Astrocyte (in vitro differentiated cells and primary cell): ENCODE results near the gene CCDC177. TPM values are rescaled to one million over a fixed set of nuclear protein-coding genes. Genes with fewer than 3 reads are reported as not detected.

Source experiments
- DNase-seq: peaks from one replicate; pipeline ENCODE4 v3.0.0-alpha.2; 2010; ENCODE audit warnings: low read depth
- FAIRE-seq: peaks from 2 replicates; lab custom pipeline; 2011; peaks lifted over from hg19 to GRCh38; lab: Jason Lieb, UNC
- H2AFZ ChIP-seq: 2 replicates; pipeline ENCODE4 v1.6.0; 2012; ENCODE audit warnings: low read depth, low read length, inconsistent platforms
- H3K27ac ChIP-seq: 2 replicates; pipeline ENCODE4 v1.5.1; 2011; ENCODE audit warnings: low read depth, low read length, inconsistent platforms
- H3K27me3 ChIP-seq: 2 replicates; pipeline ENCODE4 v1.6.0; 2011; ENCODE audit warnings: low read length, inconsistent platforms; ENCODE audit not compliant: insufficient read depth
- H3K36me3 ChIP-seq: 2 replicates; pipeline ENCODE4 v1.5.1; 2011; ENCODE audit warnings: low read length, inconsistent platforms; ENCODE audit not compliant: insufficient read depth
- H3K4me1 ChIP-seq: 2 replicates; pipeline ENCODE4 v1.5.1; 2011; ENCODE audit warnings: low read length, inconsistent platforms; ENCODE audit not compliant: insufficient read depth
- H3K4me2 ChIP-seq: 2 replicates; pipeline ENCODE4 v1.6.0; 2012; ENCODE audit warnings: low read length, inconsistent platforms
- H3K4me3 ChIP-seq: 2 replicates; pipeline ENCODE4 v1.5.1; 2011; ENCODE audit warnings: low read depth, mild to moderate bottlenecking, low read length, inconsistent platforms; ENCODE audit not compliant: insufficient read depth
- H3K79me2 ChIP-seq: 2 replicates; pipeline ENCODE4 v1.6.0; 2012; ENCODE audit warnings: mild to moderate bottlenecking, low read length, inconsistent platforms; ENCODE audit not compliant: insufficient read depth
- H3K9ac ChIP-seq: 2 replicates; pipeline ENCODE4 v1.6.0; 2012; ENCODE audit warnings: mild to moderate bottlenecking, low read length, inconsistent platforms
- H3K9me3 ChIP-seq: 2 replicates; pipeline ENCODE4 v1.5.1; 2012; ENCODE audit warnings: low read depth, mild to moderate bottlenecking, low read length, inconsistent platforms; ENCODE audit not compliant: insufficient read depth
- H4K20me1 ChIP-seq: 2 replicates; pipeline ENCODE4 v1.6.0; 2012; ENCODE audit warnings: low read length, inconsistent platforms; ENCODE audit not compliant: insufficient read depth
- H3K27ac Mint-ChIP-seq: one replicate; pipeline ENCODE4 v1.8.0; 2021; ENCODE audit warnings: mild to moderate bottlenecking, mixed read lengths; ENCODE audit not compliant: unreplicated experiment
- H3K27me3 Mint-ChIP-seq: one replicate; pipeline ENCODE4 v1.8.0; 2021; ENCODE audit warnings: low read depth, mixed read lengths; ENCODE audit not compliant: unreplicated experiment
- H3K36me3 Mint-ChIP-seq: one replicate; pipeline ENCODE4 v1.8.0; 2021; ENCODE audit warnings: low read depth, mixed read lengths; ENCODE audit not compliant: unreplicated experiment
- H3K4me1 Mint-ChIP-seq: one replicate; pipeline ENCODE4 v1.8.0; 2021; ENCODE audit warnings: low read depth, mixed read lengths; ENCODE audit not compliant: unreplicated experiment
- H3K4me3 Mint-ChIP-seq: one replicate; pipeline ENCODE4 v1.8.0; 2021; ENCODE audit warnings: mild to moderate bottlenecking, moderate library complexity, mixed read lengths; ENCODE audit not compliant: unreplicated experiment
- H3K9me3 Mint-ChIP-seq: one replicate; pipeline ENCODE4 v1.8.0; 2021; ENCODE audit warnings: mild to moderate bottlenecking, mixed read lengths; ENCODE audit not compliant: unreplicated experiment
- EZH2 ChIP-seq: IDR thresholded peaks from 2 replicates; pipeline ENCODE4 v1.6.1; 2012; ENCODE audit warnings: mild to moderate bottlenecking, low read length, inconsistent platforms; ENCODE audit not compliant: insufficient read depth
- total RNA-seq: library from RNA; stranded (reverse); gene quantifications from 2 replicates; pipeline ENCODE4 v1.2.1, GENCODE V29; 2021
- TF ChIP-seq, protein P1 (sequence below): IDR thresholded peaks from 2 replicates; pipeline ENCODE4 v1.5.1; 2011; ENCODE audit warnings: low read depth, mild to moderate bottlenecking, inconsistent platforms, low read length, moderate library complexity; ENCODE audit not compliant: insufficient read depth

Gene CCDC177
- total RNA-seq, 1 donor from 2014 or later: not detected

DNA sequence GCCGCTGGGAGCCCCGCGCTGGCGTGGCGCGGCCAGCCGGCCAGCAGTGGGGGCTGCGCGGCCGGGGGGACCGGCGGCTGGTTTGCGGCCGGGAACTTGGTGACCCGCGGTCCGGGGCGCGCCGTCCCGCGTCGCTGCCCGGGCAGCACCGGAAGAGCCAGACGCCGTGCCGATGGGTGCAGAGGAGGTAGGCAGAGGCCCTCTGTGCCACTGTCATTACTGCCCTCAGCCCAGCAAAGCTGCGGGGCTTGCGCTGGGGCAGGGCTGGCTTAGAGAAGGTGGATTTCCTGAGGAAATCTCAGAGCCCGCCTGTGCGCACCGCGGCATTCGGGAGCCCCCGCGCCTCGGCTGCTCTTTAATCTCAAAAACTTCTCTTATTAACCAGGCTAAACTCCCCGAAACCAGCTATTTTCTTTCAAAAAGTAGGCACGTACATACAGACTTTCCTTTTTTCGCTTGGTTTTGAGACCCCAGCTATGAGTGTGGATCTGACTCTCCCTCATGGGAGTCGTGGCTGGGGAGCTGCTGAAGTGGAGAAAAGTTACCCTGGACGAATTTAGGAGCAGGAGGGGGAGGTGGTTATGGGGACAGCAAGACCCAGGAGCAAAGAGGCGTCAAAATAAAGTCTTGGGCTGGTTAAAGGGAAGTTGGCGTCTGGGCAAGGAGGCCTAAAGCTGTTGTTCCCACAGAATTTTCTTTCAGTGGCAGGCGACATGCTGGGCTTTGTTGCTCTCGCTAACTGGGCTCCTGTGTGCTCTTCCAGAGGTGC, 37.5 kb upstream of the CCDC177 start:
- Mint-ChIP-seq H3K4me3 (peak overlapping the region; percentile 96), H3K36me3 (no peaks in the 10 kb centered on the region), H3K4me1 (peaks cover 41% of the 10 kb centered on the region), H3K27me3 (no peaks in the 10 kb centered on the region), H3K9me3 (no peaks in the 10 kb centered on the region), H3K27ac (peak overlapping the region; percentile 73)
- DNase-seq (no peak), FAIRE-seq (no peak)
- Histone ChIP-seq H3K36me3 (no peaks in the 10 kb centered on the region), H3K27ac (peak overlapping the region; percentile 86), H2AFZ (peak overlapping the region; percentile 73), H3K27me3 (no peaks in the 10 kb centered on the region), H4K20me1 (peaks cover 49% of the 10 kb centered on the region), H3K9me3 (no peaks in the 10 kb centered on the region), H3K9ac (peak overlapping the region; percentile 91), H3K4me3 (peak overlapping the region; percentile 86), H3K4me1 (peaks cover 36% of the 10 kb centered on the region), H3K79me2 (peaks cover 48% of the 10 kb centered on the region), H3K4me2 (peak overlapping the region; percentile 98)
- TF ChIP-seq EZH2: no peak
- TF ChIP-seq, protein P1, sequence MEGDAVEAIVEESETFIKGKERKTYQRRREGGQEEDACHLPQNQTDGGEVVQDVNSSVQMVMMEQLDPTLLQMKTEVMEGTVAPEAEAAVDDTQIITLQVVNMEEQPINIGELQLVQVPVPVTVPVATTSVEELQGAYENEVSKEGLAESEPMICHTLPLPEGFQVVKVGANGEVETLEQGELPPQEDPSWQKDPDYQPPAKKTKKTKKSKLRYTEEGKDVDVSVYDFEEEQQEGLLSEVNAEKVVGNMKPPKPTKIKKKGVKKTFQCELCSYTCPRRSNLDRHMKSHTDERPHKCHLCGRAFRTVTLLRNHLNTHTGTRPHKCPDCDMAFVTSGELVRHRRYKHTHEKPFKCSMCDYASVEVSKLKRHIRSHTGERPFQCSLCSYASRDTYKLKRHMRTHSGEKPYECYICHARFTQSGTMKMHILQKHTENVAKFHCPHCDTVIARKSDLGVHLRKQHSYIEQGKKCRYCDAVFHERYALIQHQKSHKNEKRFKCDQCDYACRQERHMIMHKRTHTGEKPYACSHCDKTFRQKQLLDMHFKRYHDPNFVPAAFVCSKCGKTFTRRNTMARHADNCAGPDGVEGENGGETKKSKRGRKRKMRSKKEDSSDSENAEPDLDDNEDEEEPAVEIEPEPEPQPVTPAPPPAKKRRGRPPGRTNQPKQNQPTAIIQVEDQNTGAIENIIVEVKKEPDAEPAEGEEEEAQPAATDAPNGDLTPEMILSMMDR: no peak

DNA sequence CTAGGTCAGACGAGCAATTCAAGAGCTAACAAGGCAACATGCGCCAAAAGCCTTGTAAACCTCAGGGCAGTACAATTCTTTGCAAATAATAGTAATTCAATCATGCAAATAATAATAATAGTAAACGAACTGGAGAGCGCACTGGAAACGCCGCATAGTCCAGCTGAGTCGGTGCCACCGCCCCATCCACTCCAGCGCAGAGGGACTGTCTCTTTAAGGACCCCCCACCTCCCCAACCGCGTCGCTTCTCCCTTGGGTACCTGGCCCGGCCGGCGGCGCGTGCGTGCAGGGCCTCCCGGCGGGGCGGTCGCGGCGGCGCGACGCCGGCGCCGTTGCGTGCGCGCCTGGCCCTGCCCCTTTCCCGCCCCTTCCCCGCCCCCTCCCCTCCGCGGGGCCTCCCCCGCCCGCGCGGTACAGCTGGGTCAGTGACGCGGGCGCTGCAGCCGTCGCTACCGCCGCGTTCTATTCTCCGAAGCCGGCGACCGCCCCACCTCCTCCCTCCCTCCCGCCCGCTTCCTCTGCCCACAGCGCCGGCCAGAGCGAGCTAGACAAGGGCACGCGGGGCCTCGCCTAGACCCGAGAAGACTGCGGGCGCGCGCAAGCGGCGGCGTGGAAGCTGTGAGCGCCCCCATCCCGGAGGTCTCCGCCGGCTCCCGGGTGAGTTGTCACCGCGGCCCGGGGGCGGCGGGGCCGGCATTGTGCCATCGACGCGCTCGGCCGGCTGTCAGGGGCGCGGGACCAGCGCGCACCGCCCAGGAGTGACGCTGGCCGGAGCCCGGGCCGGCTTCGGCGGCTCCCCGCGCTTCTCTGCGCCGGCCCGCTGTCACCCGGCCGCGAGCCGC, 36.7 kb upstream of the CCDC177 start, which contains the start of gene SUSD6:
Gene SUSD6, plus strand, starts transcription at position 425 of the 842 bp plus-strand sequence. CDS start 46,997 bp downstream, outside the sequence.
- FAIRE-seq (no peak), DNase-seq (peak; percentile 69)
- Mint-ChIP-seq H3K4me3 (peak within 1 kb of the TSS; percentile 96), H3K27ac (peak within 1 kb of the TSS; percentile 95), H3K4me1 (peaks cover 35% of the 10 kb centered on the region), H3K9me3 (no peaks in the 10 kb centered on the region), H3K36me3 (no peaks in the 10 kb centered on the region), H3K27me3 (peaks cover 2% of the 10 kb centered on the region)
- Histone ChIP-seq H3K4me1 (peaks cover 34% of the 10 kb centered on the region), H3K27me3 (no peaks in the 10 kb centered on the region), H3K4me3 (peak within 1 kb of the TSS; percentile 86), H4K20me1 (peaks cover 41% of the 10 kb centered on the region), H3K36me3 (no peaks in the 10 kb centered on the region), H3K4me2 (peak within 1 kb of the TSS; percentile 98), H3K9me3 (no peaks in the 10 kb centered on the region), H2AFZ (peak within 1 kb of the TSS; percentile 92), H3K9ac (peak within 1 kb of the TSS; percentile 91), H3K79me2 (peaks cover 40% of the 10 kb centered on the region), H3K27ac (peak within 1 kb of the TSS; percentile 86)
- TF ChIP-seq EZH2: no peak
- TF ChIP-seq, protein P1: no peak
